HG03135 (cell line): Measurements from ENCODE around the gene GAGE12E.
"Not testable (repeated sequence)": the region's sequence is repeated elsewhere in the genome, so short reads cannot be mapped to it uniquely, and the experiment has no call there.

Source experiments
- ATAC-seq: cut with Tn5 transposase; IDR thresholded peaks from one replicate; pipeline ENCODE4 v1.9.1; 2021; ENCODE audit warnings: mild to moderate bottlenecking, moderate library complexity; ENCODE audit not compliant: unreplicated experiment

The GAGE12E gene

DNA sequence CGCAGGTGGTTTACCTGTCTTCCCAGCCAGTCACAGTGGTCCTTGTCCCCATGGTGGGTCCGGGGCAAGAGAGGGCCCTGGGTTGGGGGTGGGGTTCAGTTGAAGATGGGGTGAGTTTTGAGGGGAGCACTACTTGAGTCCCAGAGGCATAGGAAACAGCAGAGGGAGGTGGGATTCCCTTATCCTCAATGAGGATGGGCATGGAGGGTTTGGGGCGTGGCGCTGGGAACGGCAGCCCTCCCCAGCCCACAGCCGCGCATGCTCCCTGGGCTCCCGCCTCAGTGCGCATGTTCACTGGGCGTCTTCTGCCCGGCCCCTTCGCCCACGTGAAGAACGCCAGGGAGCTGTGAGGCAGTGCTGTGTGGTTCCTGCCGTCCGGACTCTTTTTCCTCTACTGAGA, at the start of gene GAGE12E:
Gene GAGE12E (plus strand): TSS at position 301 of the 400 bp plus-strand sequence. CDS start 1,155 bp downstream, outside the sequence.
- not testable (repeated sequence) for ATAC-seq

- ATAC-seq, result not testable (repeated sequence)
Measured at GRCh38 chrX:49531877-49532276, 19.2 kb upstream of the GAGE12E start, which contains the start of gene GAGE12C. GAGE12C (plus strand) TSS chrX:49532177; CDS start chrX:49533332, 1,155 bp downstream.

DNA sequence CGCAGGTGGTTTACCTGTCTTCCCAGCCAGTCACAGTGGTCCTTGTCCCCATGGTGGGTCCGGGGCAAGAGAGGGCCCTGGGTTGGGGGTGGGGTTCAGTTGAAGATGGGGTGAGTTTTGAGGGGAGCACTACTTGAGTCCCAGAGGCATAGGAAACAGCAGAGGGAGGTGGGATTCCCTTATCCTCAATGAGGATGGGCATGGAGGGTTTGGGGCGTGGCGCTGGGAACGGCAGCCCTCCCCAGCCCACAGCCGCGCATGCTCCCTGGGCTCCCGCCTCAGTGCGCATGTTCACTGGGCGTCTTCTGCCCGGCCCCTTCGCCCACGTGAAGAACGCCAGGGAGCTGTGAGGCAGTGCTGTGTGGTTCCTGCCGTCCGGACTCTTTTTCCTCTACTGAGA, 9.7 kb upstream of the GAGE12E start, which contains the start of gene GAGE12D:
Gene GAGE12D (plus strand): TSS at position 301 of the 400 bp plus-strand sequence. CDS start 1,155 bp downstream, outside the sequence.
- not testable (repeated sequence) for ATAC-seq

DNA sequence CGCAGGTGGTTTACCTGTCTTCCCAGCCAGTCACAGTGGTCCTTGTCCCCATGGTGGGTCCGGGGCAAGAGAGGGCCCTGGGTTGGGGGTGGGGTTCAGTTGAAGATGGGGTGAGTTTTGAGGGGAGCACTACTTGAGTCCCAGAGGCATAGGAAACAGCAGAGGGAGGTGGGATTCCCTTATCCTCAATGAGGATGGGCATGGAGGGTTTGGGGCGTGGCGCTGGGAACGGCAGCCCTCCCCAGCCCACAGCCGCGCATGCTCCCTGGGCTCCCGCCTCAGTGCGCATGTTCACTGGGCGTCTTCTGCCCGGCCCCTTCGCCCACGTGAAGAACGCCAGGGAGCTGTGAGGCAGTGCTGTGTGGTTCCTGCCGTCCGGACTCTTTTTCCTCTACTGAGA, 9.5 kb downstream of the GAGE12E start, which contains the start of gene GAGE12F:
Gene GAGE12F (plus strand): TSS at position 301 of the 400 bp plus-strand sequence. CDS start 1,155 bp downstream, outside the sequence.
- not testable (repeated sequence) for ATAC-seq

DNA sequence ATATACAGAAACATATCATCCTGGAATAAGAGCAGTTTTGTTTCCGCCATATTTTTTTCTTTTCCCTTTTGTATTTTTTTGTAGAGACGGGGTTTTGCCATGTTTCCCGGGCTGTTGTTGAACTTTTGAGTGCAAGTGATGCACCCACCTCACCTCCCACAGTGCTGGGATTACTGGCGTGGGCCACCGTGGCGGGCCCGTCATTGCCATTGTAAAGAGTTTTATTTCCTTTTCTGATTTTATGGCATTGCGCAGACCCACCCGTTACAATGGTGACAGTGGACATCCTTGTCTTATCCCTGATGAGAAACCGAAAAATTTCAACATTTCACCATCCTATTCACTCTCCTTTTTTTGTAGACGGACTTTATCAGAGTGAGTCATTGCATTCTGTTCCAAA, 17.6 kb downstream of the GAGE12E start:
- not testable (repeated sequence) for ATAC-seq

DNA sequence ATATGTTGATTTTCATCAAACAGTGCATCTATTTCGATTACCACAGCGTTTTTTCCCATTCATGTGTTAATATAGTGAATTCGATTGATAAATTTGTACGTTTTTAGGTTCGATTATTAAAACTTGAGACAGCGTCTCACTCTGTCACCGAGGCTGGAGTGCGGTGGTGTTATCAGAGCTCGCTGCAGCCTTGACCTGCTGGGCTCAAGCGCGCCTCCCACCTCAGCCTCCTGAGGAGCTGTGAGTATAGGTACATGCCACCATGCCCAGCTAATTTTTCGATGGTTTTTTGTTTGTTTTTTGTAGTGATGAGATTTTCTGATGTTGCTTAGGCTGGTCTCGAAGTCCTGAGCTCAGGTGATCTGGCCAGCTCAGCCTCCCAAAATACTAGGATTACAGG, 18.1 kb downstream of the GAGE12E start:
- not testable (repeated sequence) for ATAC-seq

DNA sequence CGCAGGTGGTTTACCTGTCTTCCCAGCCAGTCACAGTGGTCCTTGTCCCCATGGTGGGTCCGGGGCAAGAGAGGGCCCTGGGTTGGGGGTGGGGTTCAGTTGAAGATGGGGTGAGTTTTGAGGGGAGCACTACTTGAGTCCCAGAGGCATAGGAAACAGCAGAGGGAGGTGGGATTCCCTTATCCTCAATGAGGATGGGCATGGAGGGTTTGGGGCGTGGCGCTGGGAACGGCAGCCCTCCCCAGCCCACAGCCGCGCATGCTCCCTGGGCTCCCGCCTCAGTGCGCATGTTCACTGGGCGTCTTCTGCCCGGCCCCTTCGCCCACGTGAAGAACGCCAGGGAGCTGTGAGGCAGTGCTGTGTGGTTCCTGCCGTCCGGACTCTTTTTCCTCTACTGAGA, 19.0 kb downstream of the GAGE12E start, which contains the start of gene GAGE12G:
Gene GAGE12G (plus strand): TSS at position 301 of the 400 bp plus-strand sequence. CDS start 1,155 bp downstream, outside the sequence.
- ATAC-seq, result not testable (repeated sequence)

DNA sequence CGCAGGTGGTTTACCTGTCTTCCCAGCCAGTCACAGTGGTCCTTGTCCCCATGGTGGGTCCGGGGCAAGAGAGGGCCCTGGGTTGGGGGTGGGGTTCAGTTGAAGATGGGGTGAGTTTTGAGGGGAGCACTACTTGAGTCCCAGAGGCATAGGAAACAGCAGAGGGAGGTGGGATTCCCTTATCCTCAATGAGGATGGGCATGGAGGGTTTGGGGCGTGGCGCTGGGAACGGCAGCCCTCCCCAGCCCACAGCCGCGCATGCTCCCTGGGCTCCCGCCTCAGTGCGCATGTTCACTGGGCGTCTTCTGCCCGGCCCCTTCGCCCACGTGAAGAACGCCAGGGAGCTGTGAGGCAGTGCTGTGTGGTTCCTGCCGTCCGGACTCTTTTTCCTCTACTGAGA, 28.6 kb downstream of the GAGE12E start, which contains the start of gene GAGE12H:
Gene GAGE12H (plus strand): TSS at position 301 of the 400 bp plus-strand sequence. CDS start 1,155 bp downstream, outside the sequence.
- ATAC-seq, result not testable (repeated sequence)

GRCh38 chrX:49589196-49589595, 38.1 kb downstream of the GAGE12E start, which contains the start of gene GAGE2A:
GAGE2A (plus strand) TSS chrX:49589496; CDS start chrX:49590651, 1,155 bp downstream.
- not testable (repeated sequence) for ATAC-seq

- not testable (repeated sequence) for ATAC-seq
Measured at GRCh38 chrX:49589769-49590478, 38.8 kb downstream of the GAGE12E start.

- ATAC-seq, result not testable (repeated sequence)
Measured at GRCh38 chrX:49590488-49590887, 39.4 kb downstream of the GAGE12E start.

DNA sequence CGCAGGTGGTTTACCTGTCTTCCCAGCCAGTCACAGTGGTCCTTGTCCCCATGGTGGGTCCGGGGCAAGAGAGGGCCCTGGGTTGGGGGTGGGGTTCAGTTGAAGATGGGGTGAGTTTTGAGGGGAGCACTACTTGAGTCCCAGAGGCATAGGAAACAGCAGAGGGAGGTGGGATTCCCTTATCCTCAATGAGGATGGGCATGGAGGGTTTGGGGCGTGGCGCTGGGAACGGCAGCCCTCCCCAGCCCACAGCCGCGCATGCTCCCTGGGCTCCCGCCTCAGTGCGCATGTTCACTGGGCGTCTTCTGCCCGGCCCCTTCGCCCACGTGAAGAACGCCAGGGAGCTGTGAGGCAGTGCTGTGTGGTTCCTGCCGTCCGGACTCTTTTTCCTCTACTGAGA, 47.6 kb downstream of the GAGE12E start, which contains the start of gene GAGE1:
Gene GAGE1 (plus strand): TSS at position 301 of the 400 bp plus-strand sequence. CDS start 1,155 bp downstream, outside the sequence.
- ATAC-seq, result not testable (repeated sequence)
